Fibroblast of lung (primary cell): ENCODE data around the gene SERPINE2.

Experiments
- EZH2 ChIP-seq: IDR thresholded peaks from 2 replicates; pipeline ENCODE4 v1.5.1; 2012; ENCODE audit warnings: low read length, control low read depth, mild to moderate bottlenecking; ENCODE audit errors: missing control alignments
- TF ChIP-seq, protein P1 (sequence below), 2 donors: IDR thresholded peaks in 1 of 2; conservative IDR thresholded peaks in 1 of 2; 1 replicate in 1 of 2; 2 replicates in 1 of 2; pipeline ENCODE4 v1.5.1; 2011 to 2012; ENCODE audit warnings: low read length in 2 of 2, control low read depth in 1 of 2, inconsistent platforms in 1 of 2, low read depth in 1 of 2, mild to moderate bottlenecking in 1 of 2

DNA sequence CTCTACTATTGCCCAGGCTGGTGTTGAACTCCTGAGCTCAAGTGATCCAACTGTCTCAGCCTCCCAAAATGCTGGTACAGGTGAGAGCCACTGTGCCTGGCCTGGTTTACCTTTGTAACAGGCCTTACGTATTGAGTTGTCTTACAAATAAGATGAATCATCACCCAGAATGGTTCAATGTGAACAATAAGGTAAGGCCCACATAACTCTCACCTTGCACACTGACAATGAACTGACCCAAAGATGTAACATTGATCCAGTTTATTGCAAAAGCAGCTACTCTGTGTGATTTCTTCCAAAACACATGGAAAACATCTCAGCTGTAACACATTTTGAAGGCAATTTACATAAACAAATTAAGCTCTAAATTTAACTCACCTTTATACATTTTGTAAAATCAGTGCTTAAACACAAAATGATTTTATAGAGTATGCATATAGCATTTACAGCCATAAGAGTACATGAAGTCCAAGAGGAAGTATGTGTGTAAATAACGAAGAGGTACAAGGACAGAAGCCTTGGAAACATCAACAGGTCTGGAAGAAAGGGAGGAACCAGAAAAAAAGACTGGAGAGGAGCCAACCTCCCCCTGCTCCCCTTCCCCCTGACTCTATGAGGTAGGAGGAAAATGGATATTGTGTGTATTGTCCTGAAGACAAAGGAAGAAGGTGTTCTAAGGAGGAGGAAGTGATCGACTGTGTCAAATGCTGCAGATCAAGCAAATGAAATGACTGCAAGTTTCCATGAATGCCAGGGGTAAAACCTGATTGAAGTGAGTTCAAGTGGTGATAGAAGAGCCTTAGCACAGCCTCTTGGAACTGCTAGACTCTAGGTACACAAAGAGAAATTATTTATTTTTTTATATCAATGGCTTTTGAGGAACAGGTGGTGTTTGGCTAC is 88.4 kb downstream of the SERPINE2 start:
- TF ChIP-seq, protein P1, sequence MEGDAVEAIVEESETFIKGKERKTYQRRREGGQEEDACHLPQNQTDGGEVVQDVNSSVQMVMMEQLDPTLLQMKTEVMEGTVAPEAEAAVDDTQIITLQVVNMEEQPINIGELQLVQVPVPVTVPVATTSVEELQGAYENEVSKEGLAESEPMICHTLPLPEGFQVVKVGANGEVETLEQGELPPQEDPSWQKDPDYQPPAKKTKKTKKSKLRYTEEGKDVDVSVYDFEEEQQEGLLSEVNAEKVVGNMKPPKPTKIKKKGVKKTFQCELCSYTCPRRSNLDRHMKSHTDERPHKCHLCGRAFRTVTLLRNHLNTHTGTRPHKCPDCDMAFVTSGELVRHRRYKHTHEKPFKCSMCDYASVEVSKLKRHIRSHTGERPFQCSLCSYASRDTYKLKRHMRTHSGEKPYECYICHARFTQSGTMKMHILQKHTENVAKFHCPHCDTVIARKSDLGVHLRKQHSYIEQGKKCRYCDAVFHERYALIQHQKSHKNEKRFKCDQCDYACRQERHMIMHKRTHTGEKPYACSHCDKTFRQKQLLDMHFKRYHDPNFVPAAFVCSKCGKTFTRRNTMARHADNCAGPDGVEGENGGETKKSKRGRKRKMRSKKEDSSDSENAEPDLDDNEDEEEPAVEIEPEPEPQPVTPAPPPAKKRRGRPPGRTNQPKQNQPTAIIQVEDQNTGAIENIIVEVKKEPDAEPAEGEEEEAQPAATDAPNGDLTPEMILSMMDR (conservative IDR thresholded peaks at IDR 0.05 in 1 of 2, IDR thresholded peaks at IDR 0.05 in 1 of 2; ENCODE audit: low read depth in 1 of 2, low read length in 2 of 2): no peak
- no peak for TF ChIP-seq EZH2
